ENCODE results near the gene TPST2. TPM values are rescaled to one million over a fixed set of nuclear protein-coding genes. Genes with fewer than 3 reads are reported as not detected.
A peak's percentile ranks its signal among the peaks of the same experiment; 100 is the strongest.

The TPST2 gene
- total RNA-seq, 4 donors from 2014 or later = 32.3 to 110 (median 65.4) TPM

GRCh38 chr22:26522592-26522991 is 67.3 kb downstream of the TPST2 start:
- in situ Hi-C loops (cut with MboI; ENCODE audit: low sequenced_read_pairs in 4 of 4) = no loop called here

DNA sequence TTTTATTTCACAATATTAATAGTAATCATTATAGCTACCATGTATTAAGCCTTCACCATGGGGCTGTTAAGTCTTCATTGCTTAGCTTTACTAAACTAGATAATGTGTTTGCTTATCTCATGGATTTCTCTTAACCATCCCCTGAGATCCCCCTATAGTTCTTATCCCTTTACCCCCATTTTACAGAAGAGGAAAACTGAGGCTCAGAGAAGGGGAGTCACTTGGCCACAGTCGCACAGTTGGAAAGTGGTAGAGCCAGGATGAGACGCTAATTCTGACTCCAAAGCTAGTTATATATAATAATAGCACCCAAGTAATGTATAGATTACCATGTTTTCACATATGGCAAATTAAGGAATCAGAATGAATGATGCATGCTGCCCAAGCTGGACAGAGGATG is 67.9 kb downstream of the TPST2 start:
- no peak for TF ChIP-seq CTCF (IDR thresholded peaks at IDR 0.05 in 4 of 5, conservative IDR thresholded peaks at IDR 0.05 in 1 of 5)
- TF ChIP-seq POLR2A (IDR thresholded peaks at IDR 0.05) = no peak
- peaks cover 23 to 24% of the 10 kb centered on the region in 2 donors for H3K4me1 ChIP-seq

More at GRCh38 chr22:26522592-26522991, 67.3 kb downstream of the TPST2 start:
- intact Hi-C loops (cut with DNase I; ENCODE audit: low total_unique reads) = no loop called here
- Histone ChIP-seq H3K27me3 (no peaks in the 10 kb centered on the region), H3K4me1 (peaks cover 29% of the 10 kb centered on the region in 2 donors), H3K9me3 (no peaks in the 10 kb centered on the region), H3K4me3 (no peak overlapping the region), H3K27ac (no peak overlapping the region), H3K36me3 (peaks cover 0 to 3% of the 10 kb centered on the region in 2 donors)
- no peak for DNase-seq
- ATAC-seq = no peak
- TF ChIP-seq POLR2A (IDR thresholded peaks at IDR 0.05) (no peak), CTCF (IDR thresholded peaks at IDR 0.05 in 4 of 5, conservative IDR thresholded peaks at IDR 0.05 in 1 of 5) (no peak)

GRCh38 chr22:26517429-26517828 is 72.5 kb downstream of the TPST2 start:
- no peak overlapping the region for H3K4me3 ChIP-seq
- intact Hi-C loops (cut with DNase I; ENCODE audit: low total_unique reads) = no loop called here

More for the DNA sequence above, 67.9 kb downstream of the TPST2 start:
- Histone ChIP-seq H3K27me3 (no peaks in the 10 kb centered on the region), H3K36me3 (peaks cover 0 to 3% of the 10 kb centered on the region in 2 donors), H3K9me3 (no peaks in the 10 kb centered on the region), H3K4me3 (no peak overlapping the region), H3K27ac (no peak overlapping the region)
- in situ Hi-C loops (cut with MboI; ENCODE audit: low sequenced_read_pairs in 4 of 4) = no loop called here
- no peak for DNase-seq
- no peak for ATAC-seq
- intact Hi-C loops (cut with DNase I; ENCODE audit: low total_unique reads) = no loop called here

DNA sequence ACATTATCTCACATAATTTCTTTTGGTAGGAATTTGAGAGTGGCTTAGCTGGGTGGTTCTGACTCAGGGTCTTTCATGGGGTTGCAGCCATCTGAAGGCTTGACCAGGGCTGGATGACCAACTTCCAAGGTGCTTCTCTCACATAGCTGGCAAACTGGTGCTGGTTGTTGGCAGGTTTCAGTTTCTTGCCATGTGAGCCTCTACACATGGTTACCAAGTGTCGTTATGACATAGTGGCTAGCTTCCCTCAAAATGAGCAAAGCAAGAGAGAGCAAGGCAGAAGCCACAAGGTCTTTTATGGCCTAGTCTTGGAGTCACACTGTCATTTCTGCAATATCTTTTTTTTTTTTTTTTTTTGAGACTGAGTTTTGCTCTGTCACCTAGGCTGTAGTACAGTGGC is 73.4 kb downstream of the TPST2 start:
- intact Hi-C loops (cut with DNase I; ENCODE audit: low total_unique reads) (no loop called here), in situ Hi-C loops (cut with MboI; ENCODE audit: low sequenced_read_pairs in 4 of 4) (no loop called here)
- H3K27me3 ChIP-seq = no peaks in the 10 kb centered on the region
- DNase-seq = no peak
- H3K4me3 ChIP-seq = no peak overlapping the region
- H3K36me3 ChIP-seq = no peaks in the 10 kb centered on the region
- peaks cover 15 to 21% of the 10 kb centered on the region in 2 donors for H3K4me1 ChIP-seq
- H3K27ac ChIP-seq = peak overlapping the region; percentile 18 to 54 (median 36)
- ATAC-seq = peak; percentile 25 to 65
- no peaks in the 10 kb centered on the region for H3K9me3 ChIP-seq
- TF ChIP-seq CTCF (IDR thresholded peaks at IDR 0.05 in 4 of 5, conservative IDR thresholded peaks at IDR 0.05 in 1 of 5) (no peak), POLR2A (IDR thresholded peaks at IDR 0.05) (no peak)

More at GRCh38 chr22:26517429-26517828, 72.5 kb downstream of the TPST2 start:
- peaks cover 13 to 17% of the 10 kb centered on the region in 2 donors for H3K4me1 ChIP-seq
- H3K9me3 ChIP-seq = no peaks in the 10 kb centered on the region
- no peaks in the 10 kb centered on the region for H3K27me3 ChIP-seq
- DNase-seq (no peak), ATAC-seq (no peak)
- no peaks in the 10 kb centered on the region for H3K36me3 ChIP-seq
- in situ Hi-C loops (cut with MboI; ENCODE audit: low sequenced_read_pairs in 4 of 4) = no loop called here
- no peak for TF ChIP-seq CTCF (IDR thresholded peaks at IDR 0.05 in 4 of 5, conservative IDR thresholded peaks at IDR 0.05 in 1 of 5)
- TF ChIP-seq POLR2A (IDR thresholded peaks at IDR 0.05) = no peak
- no peak overlapping the region for H3K27ac ChIP-seq

GRCh38 chr22:26515931-26516330 is 74.0 kb downstream of the TPST2 start:
- no peak overlapping the region for H3K4me3 ChIP-seq
- no peaks in the 10 kb centered on the region for H3K27me3 ChIP-seq
- H3K4me1 ChIP-seq = peaks cover 21 to 24% of the 10 kb centered on the region in 2 donors
- no peaks in the 10 kb centered on the region for H3K9me3 ChIP-seq
- no peak for TF ChIP-seq POLR2A (IDR thresholded peaks at IDR 0.05)
- in situ Hi-C loops (cut with MboI; ENCODE audit: low sequenced_read_pairs in 4 of 4) (no loop called here), intact Hi-C loops (cut with DNase I; ENCODE audit: low total_unique reads) (no loop called here)
- DNase-seq = no peak
- no peak for ATAC-seq
- H3K27ac ChIP-seq = peak overlapping the region in 1 of 4 donors; percentile 27
- no peaks in the 10 kb centered on the region for H3K36me3 ChIP-seq
